ENCODE results near the gene PICALM.

DNA sequence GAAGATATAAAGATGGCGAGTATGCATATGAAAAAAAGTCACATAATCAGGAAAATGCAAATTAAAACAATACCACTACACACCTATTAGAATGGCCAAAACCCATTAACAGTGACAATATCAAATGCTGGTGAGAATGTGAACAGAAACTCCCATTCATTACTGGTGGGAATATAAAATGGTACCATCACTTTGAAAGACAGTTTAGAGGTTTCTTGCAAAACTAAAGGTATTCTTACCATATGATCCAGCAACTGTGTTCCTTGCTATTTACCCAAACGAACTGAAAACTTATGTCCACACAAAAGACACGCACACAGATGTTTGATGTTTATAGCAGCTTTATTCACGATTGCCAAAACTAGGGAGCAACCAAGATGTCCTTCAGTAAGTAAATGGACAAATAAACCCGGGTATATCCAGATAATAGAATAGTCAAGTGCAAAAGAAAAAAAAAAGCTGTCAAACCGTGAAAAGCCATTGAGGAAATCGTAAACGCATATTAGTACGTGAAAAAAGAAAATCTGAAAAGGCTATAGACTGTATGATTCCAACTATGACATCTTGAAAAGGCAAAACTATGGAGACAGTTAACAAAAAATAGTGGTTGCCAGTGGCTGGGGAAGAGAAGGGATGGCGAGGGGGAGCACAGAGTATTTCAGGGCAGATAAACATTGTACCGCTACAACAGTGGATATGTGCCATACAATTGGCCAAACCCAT is 7.2 kb downstream of the PICALM start:
- TF ChIP-seq, protein P1, sequence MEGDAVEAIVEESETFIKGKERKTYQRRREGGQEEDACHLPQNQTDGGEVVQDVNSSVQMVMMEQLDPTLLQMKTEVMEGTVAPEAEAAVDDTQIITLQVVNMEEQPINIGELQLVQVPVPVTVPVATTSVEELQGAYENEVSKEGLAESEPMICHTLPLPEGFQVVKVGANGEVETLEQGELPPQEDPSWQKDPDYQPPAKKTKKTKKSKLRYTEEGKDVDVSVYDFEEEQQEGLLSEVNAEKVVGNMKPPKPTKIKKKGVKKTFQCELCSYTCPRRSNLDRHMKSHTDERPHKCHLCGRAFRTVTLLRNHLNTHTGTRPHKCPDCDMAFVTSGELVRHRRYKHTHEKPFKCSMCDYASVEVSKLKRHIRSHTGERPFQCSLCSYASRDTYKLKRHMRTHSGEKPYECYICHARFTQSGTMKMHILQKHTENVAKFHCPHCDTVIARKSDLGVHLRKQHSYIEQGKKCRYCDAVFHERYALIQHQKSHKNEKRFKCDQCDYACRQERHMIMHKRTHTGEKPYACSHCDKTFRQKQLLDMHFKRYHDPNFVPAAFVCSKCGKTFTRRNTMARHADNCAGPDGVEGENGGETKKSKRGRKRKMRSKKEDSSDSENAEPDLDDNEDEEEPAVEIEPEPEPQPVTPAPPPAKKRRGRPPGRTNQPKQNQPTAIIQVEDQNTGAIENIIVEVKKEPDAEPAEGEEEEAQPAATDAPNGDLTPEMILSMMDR (IDR thresholded peaks at IDR 0.05), result no peak
- TF ChIP-seq POLR2A (IDR thresholded peaks at IDR 0.05), result no peak

Measured in testis (tissue), 2 donors.